ENCODE measurements around the gene DUSP5.
"Not testable (repeated sequence)": the region's sequence is repeated elsewhere in the genome, so short reads cannot be mapped to it uniquely, and the experiment has no call there.

Gene DUSP5

DNA sequence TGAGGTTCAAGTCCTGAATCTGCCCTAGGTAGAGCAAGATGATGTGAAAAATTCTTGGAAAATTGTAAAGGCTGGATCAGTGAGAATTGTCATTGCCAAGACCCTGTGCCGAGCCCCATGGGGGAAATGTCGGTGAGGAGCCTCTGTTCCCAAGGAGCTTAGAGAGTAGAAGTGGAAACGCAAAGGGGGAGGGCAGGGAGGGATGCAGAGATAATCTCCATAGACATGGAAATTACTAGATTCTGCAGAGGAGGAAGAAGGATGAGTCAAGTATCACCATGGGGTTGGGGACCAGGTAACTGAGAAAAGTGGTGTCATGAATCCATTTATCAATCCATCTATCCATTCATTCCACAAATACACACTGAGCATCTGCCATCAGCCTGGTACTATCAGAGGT lies 26.0 kb downstream of the DUSP5 start:
- no peak for DNase-seq

DNA sequence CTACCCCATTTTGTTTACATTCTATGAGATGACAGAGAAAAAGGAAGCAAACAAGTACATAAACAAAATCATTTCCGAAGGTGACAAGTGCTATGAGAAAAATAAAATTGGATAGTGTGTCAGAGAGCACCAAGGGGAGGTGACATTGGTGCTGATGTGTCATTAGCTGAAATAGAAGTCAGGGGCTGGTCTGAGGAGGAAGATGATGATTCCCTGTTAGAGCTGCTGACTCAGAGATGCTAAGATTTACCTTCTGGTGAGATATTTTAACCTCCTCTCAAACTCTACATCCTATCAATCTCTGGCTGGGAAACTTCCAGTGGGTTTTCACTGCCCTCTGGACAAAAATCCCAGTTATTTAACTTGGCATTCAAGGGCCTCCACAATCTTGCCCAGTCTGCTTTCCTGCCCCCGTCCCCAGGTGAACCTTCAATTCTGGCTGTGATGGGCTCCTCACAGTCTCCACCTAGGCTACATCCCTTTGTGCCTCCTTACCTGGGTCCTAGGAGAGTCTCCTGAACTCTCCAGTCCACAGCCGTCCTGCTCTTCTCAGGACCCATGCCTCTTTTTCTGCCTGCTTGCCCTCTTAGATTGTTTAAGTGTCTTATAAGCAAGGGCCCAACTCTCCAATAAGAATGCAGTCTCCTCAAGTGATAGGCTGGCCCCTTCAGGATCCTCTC lies 26.6 kb downstream of the DUSP5 start:
- no peak for DNase-seq

DNA sequence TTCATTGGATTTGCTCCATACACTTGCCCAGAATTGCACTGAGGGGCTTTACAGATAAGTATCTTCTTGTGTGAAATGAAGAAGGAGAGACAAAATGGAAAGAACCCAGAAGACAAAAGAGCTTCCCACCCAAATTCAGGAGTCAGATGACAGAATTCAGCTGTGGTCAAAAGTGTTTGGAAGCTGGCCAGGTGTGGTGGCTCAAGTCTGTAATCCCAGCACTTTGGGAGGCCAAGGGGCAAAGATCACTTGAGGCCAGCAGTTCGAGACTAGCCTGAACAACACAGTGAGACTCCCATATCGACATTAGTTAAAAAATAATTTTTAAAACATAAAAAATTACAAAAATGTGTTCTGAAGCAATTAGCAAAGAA lies 27.1 kb downstream of the DUSP5 start:
- no peak for DNase-seq

DNA sequence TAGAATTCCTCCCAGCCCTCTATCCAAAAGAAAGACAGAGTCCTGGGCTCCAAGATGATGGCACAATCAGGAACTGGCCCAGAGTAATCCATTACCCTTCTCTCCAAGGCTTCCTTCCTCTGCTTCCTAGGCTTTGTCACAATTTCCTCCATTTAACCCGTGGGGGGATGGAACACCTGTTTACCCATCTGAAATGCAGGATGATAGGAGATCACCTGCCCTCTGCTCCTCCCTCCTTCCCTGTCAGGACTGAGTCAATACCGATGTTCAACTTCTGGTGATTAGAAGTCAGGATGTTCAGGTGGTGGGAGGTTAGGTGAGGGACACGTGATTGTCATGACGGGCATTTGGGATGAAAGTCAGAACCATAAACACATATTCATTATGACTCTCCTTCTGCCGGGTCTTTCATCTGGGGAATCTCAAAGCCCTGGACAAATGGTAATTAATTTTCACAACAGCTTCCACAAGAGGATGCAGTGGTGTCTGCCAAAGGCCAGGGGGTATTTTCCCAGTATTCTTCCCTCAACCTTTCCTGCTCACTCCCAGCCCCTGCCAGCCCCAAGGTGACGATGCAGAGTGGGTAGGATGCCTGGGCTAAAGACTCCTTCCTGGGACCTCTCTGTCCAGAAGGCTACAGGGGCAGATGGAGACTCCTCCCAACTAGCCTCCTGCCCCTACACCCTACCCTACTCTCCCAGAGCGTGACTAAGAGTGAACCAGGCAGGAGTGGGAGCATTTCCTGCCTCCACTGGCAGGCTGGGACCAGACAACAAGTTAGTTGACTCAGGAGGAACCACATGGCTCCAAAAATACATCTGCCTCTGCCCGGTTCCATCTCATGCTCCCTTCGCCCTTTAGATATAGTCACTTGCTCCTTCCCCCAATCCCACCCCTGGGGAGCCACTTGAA lies 27.9 kb downstream of the DUSP5 start:
- peak; percentile 22 to 29 for DNase-seq

DNA sequence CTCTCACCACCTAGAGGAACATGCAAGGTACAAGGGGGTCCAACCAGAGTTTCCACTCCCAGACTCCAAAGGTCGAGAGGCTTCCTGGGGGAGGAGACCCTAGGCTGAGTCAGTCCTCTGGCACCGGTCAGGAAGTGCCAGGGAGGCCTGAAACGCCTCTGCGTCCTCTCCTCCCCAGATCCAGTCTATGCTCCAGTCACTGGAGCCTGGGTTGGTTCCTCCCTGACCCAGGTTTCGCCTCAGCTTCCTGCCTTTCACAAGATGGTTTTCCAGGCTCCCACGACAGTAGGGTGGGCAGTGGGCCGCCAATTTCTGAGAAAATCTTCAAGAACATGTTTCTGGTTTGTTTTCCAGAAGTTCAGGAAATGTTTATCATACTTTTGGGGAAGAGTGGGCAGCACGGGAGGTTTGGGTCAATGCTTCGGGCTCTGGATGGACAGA lies 30.0 kb downstream of the DUSP5 start:
- no peak for DNase-seq

DNA sequence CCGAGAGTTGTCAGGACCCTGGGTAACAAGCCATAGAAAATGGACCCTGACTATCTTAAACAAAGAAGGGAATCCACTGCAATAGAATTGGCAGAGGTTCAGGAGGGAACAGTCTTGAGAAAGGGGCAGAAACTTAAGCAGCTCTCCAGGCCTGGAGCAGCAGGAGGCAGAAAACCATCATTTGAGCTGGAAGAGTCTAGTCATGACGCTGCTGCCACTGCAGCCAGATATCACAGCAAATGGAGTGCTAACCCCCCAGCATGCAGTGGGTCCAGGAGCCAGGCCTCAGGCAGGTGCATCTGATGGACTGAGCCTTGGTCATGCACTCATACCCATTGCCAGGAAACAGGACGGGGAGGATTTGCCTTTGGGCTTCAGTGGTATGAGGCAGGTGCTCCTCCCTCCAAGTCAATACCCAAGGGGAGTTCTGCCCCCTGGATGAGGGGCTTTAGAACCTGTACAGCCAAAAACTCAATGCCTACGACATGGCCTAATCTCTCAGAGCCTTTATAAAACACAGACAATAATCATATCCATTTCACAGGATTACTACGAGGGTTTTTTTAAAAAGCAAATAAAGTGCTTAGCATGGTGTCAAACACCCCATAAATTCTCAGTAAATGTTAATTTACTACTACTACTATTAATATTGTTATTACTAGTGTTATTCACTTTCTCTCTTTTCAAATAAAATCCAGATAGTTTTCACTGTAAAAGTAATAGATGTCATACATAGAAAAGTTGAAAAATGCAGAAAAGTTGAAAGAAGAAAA lies 30.7 kb downstream of the DUSP5 start:
- DNase-seq: no peak

DNA sequence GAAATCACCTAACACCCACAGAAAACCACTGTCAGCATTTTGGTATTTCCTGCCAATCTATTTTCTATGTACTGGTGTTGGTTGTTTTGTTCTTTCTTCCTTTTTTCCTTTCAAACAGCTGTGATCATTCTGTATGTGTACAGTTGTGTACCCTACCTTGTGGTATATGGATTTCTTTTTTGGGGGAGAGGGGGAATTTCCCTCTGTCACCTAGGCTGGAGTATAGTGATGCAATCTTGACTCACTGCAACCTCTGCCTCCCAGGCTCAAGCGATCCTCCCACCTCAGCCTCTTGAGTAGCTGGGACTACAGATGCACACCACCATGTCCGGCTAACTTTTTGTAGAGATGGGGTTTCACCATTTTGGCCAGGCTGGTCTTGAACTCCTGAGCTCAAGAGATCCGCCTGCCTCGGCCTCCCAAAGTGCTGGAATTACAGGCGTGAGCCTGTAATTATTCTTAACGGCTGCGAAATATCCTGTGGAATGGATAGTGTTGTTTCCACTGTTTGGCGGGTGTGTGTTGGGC lies 31.4 kb downstream of the DUSP5 start:
- DNase-seq: not testable (repeated sequence)

DNA sequence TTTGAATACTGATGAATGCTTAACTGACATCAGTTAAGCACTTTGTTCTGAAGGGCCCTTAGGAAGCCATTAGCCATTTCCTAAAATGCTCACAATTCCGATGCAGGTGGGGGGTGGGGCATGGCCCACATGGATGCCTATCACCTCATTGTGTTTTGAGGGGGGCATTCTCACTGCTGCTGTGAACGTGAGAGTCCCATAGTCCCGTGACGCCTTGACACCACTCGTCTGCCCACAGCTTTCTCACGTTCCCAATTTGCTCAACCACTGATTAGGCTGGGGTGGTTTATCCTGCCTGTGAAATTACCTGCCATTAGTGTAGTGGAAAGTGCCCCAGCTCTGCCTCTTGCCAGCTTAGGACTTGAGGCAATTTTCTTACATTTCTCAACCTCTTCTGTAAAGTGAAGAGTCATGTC lies 31.9 kb downstream of the DUSP5 start:
- no peak for DNase-seq

DNA sequence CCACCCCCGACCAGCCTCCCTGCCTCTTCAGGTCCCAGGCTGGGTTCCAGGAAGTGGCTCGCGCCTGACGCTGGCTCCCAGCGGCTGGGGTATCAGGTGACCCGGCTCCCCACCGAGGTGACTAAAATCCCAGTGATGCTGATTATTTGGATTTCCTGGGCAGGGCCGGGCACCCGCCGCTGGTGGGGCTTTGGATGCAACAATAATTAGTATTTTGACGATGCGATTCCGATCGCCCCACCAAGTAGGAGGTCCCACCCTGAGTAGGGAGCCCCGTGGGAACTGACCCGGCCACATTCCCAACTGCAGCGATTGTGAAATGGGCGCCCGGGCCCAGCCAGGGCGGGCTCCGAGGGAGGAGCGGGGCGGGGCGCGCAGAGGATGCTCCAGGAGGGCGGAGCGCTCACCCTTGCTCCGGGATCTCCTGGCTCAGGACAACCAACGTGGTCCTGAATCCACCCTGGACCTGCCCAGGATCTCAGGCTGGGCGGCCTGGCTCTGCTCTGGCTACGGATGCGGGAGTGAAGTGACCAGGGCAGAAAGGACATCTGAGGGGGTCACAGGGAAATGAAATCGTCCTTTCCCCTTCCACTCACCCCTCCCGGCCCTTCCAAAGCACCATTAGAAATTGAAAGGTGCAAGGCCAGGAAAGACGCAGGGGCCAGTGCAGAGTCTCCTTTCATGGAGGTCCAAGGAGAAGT lies 32.6 kb downstream of the DUSP5 start:
- no peak for DNase-seq

DNA sequence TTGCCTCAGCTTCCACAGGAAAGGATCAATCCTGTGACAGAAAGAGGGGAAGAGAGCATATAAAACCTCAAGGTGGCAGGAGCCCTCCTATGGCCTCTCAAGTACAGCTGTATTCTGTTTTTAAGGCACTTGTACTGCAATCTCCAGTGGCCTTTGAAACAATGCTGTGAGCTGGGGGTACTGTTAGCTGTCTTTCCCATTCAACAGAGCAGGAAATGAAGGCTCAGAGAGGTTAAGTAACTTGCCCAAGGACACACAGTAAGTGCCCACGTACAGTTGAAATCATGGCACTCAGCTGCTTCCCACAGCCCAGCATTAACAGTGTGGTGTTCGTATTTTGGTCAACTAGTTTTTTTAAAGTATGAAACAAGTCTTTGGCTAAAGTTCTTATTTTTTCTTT lies 34.0 kb downstream of the DUSP5 start:
- DNase-seq: no peak

DNA sequence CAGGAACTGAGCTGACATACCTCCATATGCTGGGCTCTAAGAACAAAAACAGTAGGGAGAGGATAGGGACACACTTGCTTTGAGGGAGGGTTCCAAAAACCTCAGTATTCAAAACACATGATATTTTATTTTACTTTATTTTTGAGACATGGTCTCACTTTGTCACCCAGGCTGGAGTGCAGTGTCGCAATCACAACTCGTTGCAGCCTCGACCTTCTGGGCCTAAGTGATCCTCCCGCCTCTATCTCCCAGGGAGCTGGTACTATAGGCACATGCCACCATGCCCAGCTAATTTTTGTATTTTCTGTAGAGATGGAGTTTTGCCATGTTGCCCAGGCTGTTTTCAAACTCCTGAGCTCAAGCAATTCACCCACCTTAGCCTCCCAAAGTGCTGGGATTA lies 34.9 kb downstream of the DUSP5 start:
- DNase-seq: peak in 1 of 2 experiments; percentile 18

DNA sequence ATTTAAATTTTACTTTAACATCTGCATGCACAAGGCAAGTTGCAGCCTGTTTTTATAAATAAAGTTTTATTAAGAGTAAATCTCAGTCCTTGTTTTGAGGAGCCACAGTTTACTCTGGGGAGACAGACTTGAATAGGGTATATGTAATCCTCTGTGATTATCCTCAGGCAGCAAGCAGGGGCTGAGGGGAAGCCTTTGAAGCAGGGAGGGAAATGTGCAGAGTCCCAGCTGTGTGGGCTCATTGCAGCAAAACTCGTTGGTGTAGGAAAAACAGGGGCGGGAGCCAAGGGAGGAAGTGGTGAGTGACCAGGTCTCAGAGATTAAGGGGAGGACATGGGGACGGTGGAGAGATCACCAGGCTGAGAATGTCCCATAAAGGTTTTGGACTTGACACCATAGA lies 35.4 kb downstream of the DUSP5 start:
- DNase-seq: peak; percentile 27 to 49

DNA sequence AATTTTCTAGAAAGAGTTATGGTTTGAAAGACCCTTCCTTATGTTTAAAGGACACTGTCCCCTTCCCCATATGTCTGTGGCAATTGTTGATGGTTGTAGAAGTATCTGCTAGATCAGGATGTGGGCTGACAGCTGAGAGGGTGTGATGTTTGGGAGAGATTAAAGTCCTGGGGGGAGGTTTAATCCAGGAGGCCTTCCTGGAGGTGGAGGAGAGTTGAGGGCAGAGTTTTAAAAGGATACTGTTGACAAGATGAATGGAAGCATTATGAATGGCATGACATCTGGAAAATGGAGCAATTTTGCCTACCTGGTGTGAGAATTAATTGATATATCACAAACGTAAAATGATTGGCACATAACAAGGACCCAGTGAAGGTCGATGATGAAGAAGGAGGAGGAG lies 36.9 kb downstream of the DUSP5 start:
- DNase-seq: no peak

DNA sequence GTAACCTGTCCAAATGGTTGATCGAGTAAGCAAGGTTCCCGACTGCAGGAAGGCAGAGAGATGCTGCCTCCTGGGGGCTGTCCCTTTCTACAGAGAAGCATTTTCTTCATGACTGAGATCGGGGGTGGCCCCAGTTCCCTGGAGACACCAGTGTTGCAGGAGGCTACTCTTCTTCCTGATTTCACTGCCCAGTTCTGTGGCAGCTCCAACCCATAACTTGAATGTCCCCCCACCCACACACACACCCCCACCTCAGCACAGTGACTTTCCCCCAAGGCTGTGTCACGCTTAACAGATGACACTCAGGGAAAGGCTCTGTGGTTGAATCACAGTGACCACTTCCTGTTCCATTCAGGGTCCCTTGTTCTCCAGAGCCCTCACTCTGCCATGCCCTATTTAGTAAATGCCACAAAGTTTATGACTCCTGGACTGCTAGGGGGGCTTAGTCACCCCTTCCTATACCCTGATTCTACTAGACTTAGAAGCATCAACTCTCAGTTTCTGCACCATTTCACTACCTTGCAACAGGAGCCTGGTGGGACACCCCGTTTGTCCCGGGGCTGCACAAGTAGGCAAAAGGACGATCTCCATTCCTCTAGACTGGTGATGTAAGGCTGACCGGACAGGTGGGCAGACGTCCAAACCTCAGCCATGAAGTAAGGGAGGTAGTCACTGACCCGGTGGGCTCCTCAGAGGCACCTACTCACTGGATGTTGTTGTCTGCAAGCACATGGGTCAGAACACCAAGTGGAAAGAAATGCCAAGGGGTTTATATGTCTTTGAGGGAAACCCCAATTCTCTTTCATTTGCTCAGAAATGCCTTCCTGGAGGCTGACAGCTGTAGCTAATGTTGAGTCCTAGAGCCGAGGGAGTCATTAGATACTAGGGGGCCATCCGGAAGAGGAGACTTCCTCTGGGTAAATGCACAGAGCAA lies 38.5 kb downstream of the DUSP5 start:
- DNase-seq: peak; percentile 70 to 81

DNA sequence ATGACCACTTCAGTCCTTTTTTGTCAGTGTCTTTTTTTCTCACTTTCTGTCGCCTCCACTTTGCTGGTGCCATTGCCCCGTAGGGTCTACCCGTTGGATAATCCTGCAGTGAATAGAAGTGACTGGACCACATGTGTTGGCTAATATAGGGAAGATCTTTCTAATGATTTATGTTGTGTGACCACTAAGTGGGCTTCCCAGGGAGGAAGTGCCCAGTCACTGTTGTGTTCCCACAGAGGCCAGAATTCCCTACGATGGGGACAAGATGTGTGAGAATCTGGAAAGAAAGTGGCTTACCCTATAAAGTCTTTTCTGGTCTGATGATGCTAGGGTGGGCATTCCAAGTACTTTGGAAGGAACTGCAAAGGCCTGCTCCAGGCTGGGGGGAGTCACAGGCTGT lies 41.4 kb downstream of the DUSP5 start:
- DNase-seq: no peak

DNA sequence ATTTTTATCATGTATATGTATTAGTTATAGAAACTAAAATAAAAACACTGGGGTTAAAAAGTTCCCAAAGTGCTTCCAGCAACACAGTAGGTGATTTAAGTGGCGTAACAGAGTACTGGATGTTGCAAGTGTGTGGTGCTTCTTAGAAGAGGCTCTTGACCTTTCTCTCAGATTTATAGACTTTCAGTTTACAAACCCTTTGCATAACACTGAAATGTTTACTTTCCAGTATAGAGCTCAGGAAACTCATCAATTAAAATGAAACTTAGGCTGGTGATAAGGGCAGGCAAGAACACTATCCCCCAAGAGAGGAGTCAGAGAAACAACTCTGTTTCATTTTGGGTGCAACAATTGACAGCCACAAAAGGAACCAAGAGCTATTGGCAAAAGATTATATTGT lies 42.3 kb downstream of the DUSP5 start:
- DNase-seq: no peak

DNA sequence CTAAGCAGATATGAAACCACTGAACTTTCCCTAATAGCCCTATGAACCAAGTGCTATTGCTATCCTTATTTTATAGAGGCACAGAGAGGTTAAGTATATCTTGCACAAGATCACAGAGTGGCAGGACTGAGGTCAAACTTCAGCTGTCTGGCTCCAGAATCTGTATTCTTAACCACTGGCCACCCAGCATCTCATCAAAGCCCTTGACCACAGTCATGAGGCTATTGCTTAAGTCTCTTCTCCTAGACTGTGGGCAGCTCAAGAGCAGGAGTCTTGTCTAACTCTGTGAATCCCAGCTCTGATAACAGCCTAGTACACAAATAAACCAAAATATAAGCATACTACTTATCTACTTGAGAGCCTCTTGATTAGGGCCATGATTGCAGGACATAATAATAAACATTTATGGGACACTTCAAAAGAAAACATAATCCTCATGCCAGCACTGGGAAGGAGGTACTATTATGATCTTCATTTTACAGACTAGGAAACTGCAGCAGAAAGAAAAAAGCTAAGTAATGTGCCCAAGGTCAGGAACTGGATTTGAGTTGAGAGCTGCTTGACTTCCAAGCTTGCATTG lies 47.3 kb downstream of the DUSP5 start:
- DNase-seq: no peak

DNA sequence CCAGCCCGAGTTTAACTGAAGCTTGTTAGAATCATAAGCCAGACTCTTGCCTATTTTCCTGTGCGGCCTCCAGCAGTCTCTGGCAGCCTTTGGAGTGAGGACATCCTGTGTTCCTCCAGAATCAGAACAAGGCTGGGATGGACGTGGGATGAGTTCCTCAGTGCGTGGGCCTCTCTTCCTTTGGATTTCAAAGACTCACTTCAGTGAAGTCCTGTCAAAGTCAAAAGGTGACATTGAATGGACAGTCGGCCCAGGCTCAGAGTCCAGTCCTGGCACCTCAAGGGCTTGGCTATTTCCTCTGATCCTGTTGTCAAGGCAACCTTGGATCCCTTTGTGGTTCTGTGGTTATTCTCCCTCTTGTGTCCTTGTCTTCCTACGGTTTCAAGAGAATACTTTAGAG lies 48.4 kb downstream of the DUSP5 start:
- no peak for DNase-seq

DNA sequence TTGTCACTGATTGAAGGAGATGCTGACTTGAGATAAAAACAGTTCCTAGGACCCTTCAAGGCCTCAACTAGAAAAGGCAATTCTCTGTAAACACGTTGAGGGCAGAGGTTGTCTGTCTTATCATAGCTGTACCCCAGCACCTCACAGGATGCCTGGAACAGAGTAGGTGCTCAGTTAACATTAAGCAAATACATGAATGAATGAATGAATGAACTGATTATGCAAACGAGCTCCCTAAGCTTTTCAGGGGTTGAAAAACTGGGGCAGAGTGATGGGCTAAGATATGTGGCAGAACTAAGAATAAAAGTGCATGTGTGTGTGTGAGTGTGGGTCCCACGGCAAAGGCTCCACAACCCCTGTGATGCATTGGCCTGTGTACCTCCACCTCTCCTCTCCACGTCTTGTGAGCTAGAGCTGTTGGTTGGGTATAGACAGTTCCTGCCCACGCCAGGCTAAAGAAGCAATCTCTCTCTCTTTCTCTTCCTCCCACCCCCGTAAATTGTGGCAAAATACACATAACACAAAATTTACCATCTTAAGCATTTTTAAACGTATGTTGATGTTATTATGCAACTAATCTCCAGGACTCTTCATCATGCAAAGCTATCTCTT lies 48.9 kb downstream of the DUSP5 start:
- DNase-seq: no peak

DNA sequence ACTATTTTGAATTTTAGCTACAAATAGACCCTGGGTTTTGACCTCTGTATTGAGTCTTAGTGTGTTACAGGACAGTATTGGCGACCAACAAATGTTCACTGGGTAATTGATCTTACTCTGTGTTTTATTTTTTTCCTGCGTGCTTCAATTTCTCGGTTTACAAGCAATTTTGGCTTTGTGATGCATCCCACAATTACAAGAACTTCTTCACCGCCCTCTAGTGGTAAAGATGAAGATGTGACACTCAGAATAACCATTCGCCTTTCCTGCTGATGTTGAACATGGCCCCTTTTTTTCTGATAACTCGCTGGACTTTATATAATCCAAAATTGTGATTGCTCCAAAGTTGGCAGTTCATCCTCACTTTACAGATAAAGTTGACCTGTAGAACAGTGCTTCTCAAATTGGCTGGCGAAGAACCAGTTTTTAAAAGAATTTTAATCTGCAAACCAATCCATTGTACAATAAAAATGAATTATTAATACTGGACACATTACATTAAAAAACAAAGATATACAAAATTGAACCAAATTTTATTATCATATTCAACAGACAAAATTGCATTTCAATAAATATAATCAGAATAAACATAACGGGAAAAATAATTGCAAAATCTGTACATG lies 49.5 kb downstream of the DUSP5 start:
- peak; percentile 89 for DNase-seq
